ENCODE results near the gene TINAGL1. TPM values are rescaled to one million over a fixed set of nuclear protein-coding genes. Genes with fewer than 3 reads are reported as not detected.

Gene TINAGL1
- total RNA-seq, 1 experiment from 2014 or later, result 2.5 TPM

DNA sequence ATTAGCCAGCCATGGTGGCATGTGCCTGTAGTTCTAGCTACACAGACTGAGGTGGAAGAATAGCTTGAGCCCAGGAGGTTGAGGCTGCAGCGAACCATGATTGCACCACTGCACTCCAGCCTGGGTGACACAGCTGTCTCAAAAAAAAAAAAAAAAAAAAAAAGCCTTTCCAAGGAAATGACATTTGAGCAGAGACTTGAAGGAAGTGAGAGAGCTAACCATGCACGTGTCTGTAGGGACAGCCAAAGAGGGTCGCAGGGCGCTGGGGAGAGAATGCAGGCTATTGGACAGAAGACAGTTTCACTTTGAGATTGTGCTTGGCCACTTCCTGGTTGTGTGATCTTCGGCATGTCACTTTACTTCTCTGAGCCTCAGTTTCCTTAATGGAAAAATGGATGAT is 48.0 kb downstream of the TINAGL1 start:
- Histone ChIP-seq H2BK20ac (ENCODE audit: low read depth, low read length, poor library complexity, severe bottlenecking) (no peak overlapping the region), H2BK12ac (ENCODE audit: insufficient read length, low read depth, low read length) (no peak overlapping the region), H3K4ac (ENCODE audit: low read depth, low read length) (no peak overlapping the region), H3K4me2 (ENCODE audit: insufficient read depth, insufficient read length, low read length) (no peak overlapping the region), H3K27ac (ENCODE audit: insufficient read length, low read depth, low read length) (no peak overlapping the region), H2BK5ac (ENCODE audit: insufficient read length, low read length) (no peak overlapping the region), H2BK15ac (ENCODE audit: low read depth, low read length) (no peak overlapping the region), H3K23ac (ENCODE audit: insufficient read length, low read depth, low read length) (no peak overlapping the region), H2AFZ (ENCODE audit: low read length) (no peak overlapping the region), H3T11ph (ENCODE audit: low read length) (no peak overlapping the region), H3K79me1 (ENCODE audit: insufficient read depth, low read depth, low read length, poor library complexity, severe bottlenecking) (no peaks in the 10 kb centered on the region), H3K9ac (ENCODE audit: extremely low read depth, insufficient read length, low read length) (no peak overlapping the region), H4K91ac (ENCODE audit: insufficient read length, low read depth, low read length) (no peak overlapping the region), H2AK5ac (ENCODE audit: insufficient read length, low read length) (no peak overlapping the region), H3K27me3 (ENCODE audit: insufficient read depth, low read length) (no peaks in the 10 kb centered on the region), H3K9me3 (ENCODE audit: control insufficient read depth, low read depth, low read length) (no peaks in the 10 kb centered on the region), H3K56ac (ENCODE audit: insufficient read length, low read depth, low read length) (no peak overlapping the region), H4K5ac (ENCODE audit: insufficient read length, low read depth, low read length) (no peak overlapping the region), H3K23me2 (ENCODE audit: insufficient read length, low read depth, low read length, poor library complexity, severe bottlenecking) (no peaks in the 10 kb centered on the region), H4K8ac (replicated peaks; ENCODE audit: insufficient read length, low read depth, low read length) (no peak overlapping the region), H3K4me1 (ENCODE audit: insufficient read depth, low read length) (no peaks in the 10 kb centered on the region), H3K79me2 (ENCODE audit: insufficient read depth, low read length) (no peaks in the 10 kb centered on the region), H3K18ac (ENCODE audit: insufficient read length, low read depth, low read length) (no peak overlapping the region), H2BK120ac (ENCODE audit: low read depth, low read length, poor library complexity, severe bottlenecking) (no peak overlapping the region), H4K20me1 (ENCODE audit: control insufficient read depth, insufficient read depth, insufficient read length) (peaks cover 1% of the 10 kb centered on the region), H3K14ac (ENCODE audit: insufficient read depth, low read length) (no peak overlapping the region)
- DNase-seq, result no peak
- Mint-ChIP-seq H3K4me3 (no peak overlapping the region), H3K27me3 (ENCODE audit: low read depth) (peaks cover 4% of the 10 kb centered on the region), H3K27ac (no peak overlapping the region; a peak in 1 of 7 replicates), H3K4me1 (peaks cover 7 to 16% of the 10 kb centered on the region in 2 experiments), H3K9me3 (no peaks in the 10 kb centered on the region), H3K36me3 (ENCODE audit: insufficient read depth in 1 of 3, low read depth in 3 of 3) (peaks cover 0 to 14% (median under 1%) of the 10 kb centered on the region in 3 experiments; a peak in 4 of 7 replicates)
- TF ChIP-seq, protein P1, sequence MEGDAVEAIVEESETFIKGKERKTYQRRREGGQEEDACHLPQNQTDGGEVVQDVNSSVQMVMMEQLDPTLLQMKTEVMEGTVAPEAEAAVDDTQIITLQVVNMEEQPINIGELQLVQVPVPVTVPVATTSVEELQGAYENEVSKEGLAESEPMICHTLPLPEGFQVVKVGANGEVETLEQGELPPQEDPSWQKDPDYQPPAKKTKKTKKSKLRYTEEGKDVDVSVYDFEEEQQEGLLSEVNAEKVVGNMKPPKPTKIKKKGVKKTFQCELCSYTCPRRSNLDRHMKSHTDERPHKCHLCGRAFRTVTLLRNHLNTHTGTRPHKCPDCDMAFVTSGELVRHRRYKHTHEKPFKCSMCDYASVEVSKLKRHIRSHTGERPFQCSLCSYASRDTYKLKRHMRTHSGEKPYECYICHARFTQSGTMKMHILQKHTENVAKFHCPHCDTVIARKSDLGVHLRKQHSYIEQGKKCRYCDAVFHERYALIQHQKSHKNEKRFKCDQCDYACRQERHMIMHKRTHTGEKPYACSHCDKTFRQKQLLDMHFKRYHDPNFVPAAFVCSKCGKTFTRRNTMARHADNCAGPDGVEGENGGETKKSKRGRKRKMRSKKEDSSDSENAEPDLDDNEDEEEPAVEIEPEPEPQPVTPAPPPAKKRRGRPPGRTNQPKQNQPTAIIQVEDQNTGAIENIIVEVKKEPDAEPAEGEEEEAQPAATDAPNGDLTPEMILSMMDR (conservative IDR thresholded peaks at IDR 0.05), result no peak
- WGBS (ENCODE audit: extremely low coverage, insufficient read length, low lambda C conversion rate), result no CpG with 5 or more reads among the region's 5 CpGs

Measured in H9 (cell line).